Measurements from ENCODE around the gene ECHDC1. TPM values are rescaled to one million over a fixed set of nuclear protein-coding genes. Genes with fewer than 3 reads are reported as not detected.

ECHDC1 gene
- total and polyA plus RNA-seq, 10 donors = 31.3 to 60.4 (median 47.3) TPM

DNA sequence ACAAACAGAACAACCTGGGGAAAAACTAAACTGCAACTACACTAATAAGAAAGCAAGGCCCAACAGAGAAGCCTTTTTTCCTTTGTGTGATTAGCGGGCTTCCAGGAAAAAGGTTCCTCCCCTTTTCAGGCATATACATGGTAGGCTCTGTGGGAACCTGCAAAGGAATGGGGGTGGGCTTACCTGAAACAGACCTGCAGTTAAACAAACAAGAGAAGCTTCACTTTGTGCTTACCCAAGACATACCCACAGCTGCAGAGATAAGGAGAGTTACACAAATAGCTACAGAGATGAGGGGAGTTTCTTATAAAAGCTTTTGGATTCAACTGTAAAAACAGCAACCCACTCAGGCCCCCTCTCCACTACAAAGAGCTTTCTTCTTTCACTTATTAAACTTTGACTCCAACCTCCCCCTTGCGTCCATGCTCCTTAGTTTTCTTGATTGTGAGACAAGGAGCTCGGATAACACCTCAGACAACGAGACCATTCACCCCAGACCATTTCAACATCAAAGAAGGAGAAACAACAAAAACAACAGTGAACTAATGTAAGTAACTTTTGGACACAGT lies 45.8 kb downstream of the ECHDC1 start:
- 89 to 97% (median 92%) methylated on average over 4 of the region's 4 CpGs for WGBS, 5 donors
- H3K4me3 ChIP-seq = no peak overlapping the region
- H3K27ac ChIP-seq = no peak overlapping the region
- intact Hi-C loops (cut with DNase I; ENCODE audit: low total_unique reads) = no loop called here
- no peak for TF ChIP-seq POLR2A (IDR thresholded peaks at IDR 0.05)
- TF ChIP-seq, protein P1, sequence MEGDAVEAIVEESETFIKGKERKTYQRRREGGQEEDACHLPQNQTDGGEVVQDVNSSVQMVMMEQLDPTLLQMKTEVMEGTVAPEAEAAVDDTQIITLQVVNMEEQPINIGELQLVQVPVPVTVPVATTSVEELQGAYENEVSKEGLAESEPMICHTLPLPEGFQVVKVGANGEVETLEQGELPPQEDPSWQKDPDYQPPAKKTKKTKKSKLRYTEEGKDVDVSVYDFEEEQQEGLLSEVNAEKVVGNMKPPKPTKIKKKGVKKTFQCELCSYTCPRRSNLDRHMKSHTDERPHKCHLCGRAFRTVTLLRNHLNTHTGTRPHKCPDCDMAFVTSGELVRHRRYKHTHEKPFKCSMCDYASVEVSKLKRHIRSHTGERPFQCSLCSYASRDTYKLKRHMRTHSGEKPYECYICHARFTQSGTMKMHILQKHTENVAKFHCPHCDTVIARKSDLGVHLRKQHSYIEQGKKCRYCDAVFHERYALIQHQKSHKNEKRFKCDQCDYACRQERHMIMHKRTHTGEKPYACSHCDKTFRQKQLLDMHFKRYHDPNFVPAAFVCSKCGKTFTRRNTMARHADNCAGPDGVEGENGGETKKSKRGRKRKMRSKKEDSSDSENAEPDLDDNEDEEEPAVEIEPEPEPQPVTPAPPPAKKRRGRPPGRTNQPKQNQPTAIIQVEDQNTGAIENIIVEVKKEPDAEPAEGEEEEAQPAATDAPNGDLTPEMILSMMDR (IDR thresholded peaks at IDR 0.05 in 8 of 11, conservative IDR thresholded peaks at IDR 0.05 in 3 of 11) = no peak
- no peak for TF ChIP-seq POLR2AphosphoS5 (IDR thresholded peaks at IDR 0.05)
- DNase-seq = no peak
- no peaks in the 10 kb centered on the region for H3K27me3 ChIP-seq (replicated peaks in 1 of 7)
- H3K4me1 ChIP-seq = peaks cover 0 to 22% (median 14%) of the 10 kb centered on the region in 6 donors
- peaks cover 0 to 47% (median 4%) of the 10 kb centered on the region in 6 donors for H3K36me3 ChIP-seq
- no peaks in the 10 kb centered on the region for H3K9me3 ChIP-seq

DNA sequence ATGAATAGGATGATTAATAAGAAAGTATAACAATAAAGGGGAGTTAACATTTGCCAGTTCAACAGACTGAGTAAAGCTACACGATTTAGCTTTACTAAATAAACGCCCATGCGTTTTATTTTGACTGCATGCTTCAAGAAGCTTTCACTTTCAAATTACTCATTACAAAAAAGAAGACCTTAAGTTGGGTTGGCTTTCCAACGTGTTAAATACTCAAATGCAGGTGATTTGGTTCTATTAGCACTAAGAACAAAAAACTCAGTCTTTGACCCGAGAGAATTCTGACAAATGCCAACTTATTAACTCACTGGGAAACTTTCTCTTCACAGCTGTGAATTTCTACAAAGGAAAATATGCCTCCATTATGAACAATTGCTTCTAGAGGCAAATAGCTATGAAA lies 51.9 kb downstream of the ECHDC1 start:
- Histone ChIP-seq H3K9me3 (no peaks in the 10 kb centered on the region), H3K27me3 (replicated peaks in 1 of 7) (no peaks in the 10 kb centered on the region), H3K4me1 (peaks cover 0 to 27% (median 20%) of the 10 kb centered on the region in 6 donors), H3K36me3 (peaks cover 0 to 72% (median 16%) of the 10 kb centered on the region in 6 donors), H3K4me3 (no peak overlapping the region), H3K27ac (peak overlapping the region in 5 of 8 donors; percentile 2 to 9 (median 6))
- DNase-seq = no peak
- TF ChIP-seq POLR2AphosphoS5 (IDR thresholded peaks at IDR 0.05) (no peak), POLR2A (IDR thresholded peaks at IDR 0.05) (no peak)
- TF ChIP-seq, protein P1 (IDR thresholded peaks at IDR 0.05 in 8 of 11, conservative IDR thresholded peaks at IDR 0.05 in 3 of 11) = no peak
- intact Hi-C loops (cut with DNase I; ENCODE audit: low total_unique reads) = no loop called here
- WGBS, 5 donors = 44 to 67% (median 58%) methylated on average over 5 of the region's 5 CpGs

DNA sequence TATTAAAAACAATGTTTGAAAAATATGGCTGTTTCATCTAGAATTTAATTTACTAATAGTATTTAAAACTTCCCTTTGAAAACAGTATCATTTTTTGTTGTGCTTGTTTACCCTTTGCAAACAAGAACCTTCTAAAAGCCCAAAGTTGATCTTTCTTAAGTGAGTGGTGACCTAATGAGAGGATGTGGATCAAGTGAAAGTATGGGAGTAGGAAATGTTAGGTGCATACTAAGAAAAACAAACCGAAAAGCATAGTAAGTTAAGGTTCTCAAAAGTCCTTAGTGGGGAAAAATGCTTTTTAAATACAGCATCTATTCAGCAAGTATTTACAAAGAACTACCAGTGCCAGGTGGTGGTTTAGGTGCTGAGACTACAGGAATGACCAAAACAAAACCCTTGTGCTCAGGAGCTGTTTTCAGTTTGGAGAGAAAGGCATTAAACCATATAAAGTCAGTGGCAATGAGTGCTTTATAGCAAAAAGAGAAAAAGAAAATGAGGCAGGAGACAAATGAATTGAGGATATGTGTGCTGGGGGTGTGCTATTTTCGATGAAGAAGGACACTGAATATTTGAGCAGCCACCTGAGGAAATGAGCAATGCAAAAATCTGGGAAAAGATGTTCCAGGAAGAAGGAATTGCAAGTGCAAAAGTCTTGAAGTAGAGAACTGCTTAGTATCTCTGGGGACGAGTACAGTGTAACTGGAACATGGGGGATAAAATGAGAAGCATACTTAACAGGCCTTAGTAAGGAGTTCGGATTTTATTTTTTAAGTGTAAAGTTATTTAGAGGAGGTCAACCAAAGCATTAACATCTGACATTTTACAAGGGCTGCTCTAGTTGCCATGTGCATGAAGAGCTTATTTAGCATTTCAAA lies 52.8 kb downstream of the ECHDC1 start:
- no peak for TF ChIP-seq POLR2A (IDR thresholded peaks at IDR 0.05)
- H3K9me3 ChIP-seq = no peaks in the 10 kb centered on the region
- no peaks in the 10 kb centered on the region for H3K27me3 ChIP-seq (replicated peaks in 1 of 7)
- intact Hi-C loops (cut with DNase I; ENCODE audit: low total_unique reads) = no loop called here
- H3K27ac ChIP-seq = peak overlapping the region in 2 of 8 donors; percentile 2 to 5
- H3K4me1 ChIP-seq = peaks cover 0 to 27% (median 20%) of the 10 kb centered on the region in 6 donors
- peaks cover 0 to 72% (median 24%) of the 10 kb centered on the region in 6 donors for H3K36me3 ChIP-seq
- H3K4me3 ChIP-seq = no peak overlapping the region
- DNase-seq = no peak
- WGBS, 5 donors = 75 to 91% (median 83%) methylated on average over 4 of the region's 4 CpGs

DNA sequence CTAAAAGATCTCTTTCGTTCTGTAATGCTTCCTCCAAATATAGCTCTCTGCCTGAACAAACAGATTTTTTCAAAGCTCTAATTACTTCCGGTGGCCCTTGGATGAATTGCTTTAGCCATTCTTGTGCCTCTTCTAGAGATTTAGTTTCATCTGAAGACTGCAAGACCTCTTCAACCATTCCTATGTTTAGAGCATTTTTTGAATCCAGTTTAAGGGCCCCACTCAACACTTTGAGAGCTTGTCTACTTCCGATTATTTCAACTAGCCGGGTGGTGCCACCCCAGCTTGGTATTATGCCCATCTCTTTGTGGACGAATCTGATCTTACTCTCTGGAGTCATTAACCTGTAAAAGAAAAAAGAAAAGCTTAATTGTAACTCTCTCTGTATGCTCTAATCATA lies 53.5 kb downstream of the ECHDC1 start:
- no peaks in the 10 kb centered on the region for H3K27me3 ChIP-seq (replicated peaks in 1 of 7)
- H3K4me3 ChIP-seq = no peak overlapping the region
- TF ChIP-seq, protein P1 (IDR thresholded peaks at IDR 0.05 in 8 of 11, conservative IDR thresholded peaks at IDR 0.05 in 3 of 11) = no peak
- no peak for TF ChIP-seq POLR2AphosphoS5 (IDR thresholded peaks at IDR 0.05)
- no peak for TF ChIP-seq POLR2A (IDR thresholded peaks at IDR 0.05)
- H3K36me3 ChIP-seq = peaks cover 0 to 74% (median 26%) of the 10 kb centered on the region in 6 donors
- no peak overlapping the region for H3K27ac ChIP-seq
- peaks cover 0 to 27% (median 20%) of the 10 kb centered on the region in 6 donors for H3K4me1 ChIP-seq
- no peaks in the 10 kb centered on the region for H3K9me3 ChIP-seq
- DNase-seq = no peak
- 87 to 91% (median 88%) methylated on average over 5 of the region's 5 CpGs for WGBS, 5 donors
- intact Hi-C loops (cut with DNase I; ENCODE audit: low total_unique reads) = no loop called here

Data from spleen (tissue), 11 donors.